HG03135 (cell line): ENCODE results near the gene C2CD3.
"Not testable (repeated sequence)": the region's sequence is repeated elsewhere in the genome, so short reads cannot be mapped to it uniquely, and the experiment has no call there.

Experiments used
- ATAC-seq: cut with Tn5 transposase; IDR thresholded peaks from one replicate; pipeline ENCODE4 v1.9.1; 2021; ENCODE audit warnings: mild to moderate bottlenecking, moderate library complexity; ENCODE audit not compliant: unreplicated experiment

Gene C2CD3

DNA sequence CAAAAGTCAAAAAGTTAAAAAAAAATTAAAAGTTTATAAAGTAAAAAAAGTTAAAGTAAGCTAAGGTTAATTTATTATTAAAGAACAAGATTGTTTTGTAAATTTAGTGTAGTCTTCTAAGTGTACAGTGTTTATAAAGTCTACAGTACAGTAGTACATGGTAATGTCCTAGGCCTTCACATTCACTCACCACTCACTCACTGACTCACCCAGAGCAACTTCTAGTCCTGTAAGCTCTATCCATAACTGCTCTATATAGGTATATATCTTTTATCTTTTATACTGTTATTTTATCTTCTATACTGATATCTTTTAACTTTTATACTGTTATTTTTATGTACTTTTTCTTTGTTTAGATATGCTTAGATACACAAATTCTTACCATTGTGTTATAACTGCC is 11.2 kb downstream of the C2CD3 start:
- ATAC-seq: no peak

DNA sequence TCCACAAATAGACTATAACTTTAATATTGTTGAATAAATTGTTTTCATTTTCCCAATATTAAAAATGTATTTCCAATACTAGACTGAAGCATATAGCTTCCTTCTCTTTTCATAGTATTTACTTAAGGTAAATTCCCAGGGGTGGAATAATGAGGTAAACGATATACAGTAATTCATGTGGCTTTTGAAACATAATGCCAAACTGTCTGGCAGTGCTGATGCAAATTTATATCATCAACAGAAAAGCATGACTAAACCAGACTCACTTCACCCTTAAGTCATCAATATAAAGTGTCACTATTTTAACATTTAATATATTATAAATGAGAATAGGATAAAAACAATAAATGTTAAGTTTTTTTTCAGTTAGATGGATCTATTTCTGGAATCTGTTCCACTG is 13.6 kb downstream of the C2CD3 start:
- ATAC-seq: no peak

- ATAC-seq: no peak
Observed at GRCh38 chr11:74154620-74155281, 16.1 kb downstream of the C2CD3 start.

GRCh38 chr11:74153224-74153623 is 17.6 kb downstream of the C2CD3 start:
- ATAC-seq: no peak

DNA sequence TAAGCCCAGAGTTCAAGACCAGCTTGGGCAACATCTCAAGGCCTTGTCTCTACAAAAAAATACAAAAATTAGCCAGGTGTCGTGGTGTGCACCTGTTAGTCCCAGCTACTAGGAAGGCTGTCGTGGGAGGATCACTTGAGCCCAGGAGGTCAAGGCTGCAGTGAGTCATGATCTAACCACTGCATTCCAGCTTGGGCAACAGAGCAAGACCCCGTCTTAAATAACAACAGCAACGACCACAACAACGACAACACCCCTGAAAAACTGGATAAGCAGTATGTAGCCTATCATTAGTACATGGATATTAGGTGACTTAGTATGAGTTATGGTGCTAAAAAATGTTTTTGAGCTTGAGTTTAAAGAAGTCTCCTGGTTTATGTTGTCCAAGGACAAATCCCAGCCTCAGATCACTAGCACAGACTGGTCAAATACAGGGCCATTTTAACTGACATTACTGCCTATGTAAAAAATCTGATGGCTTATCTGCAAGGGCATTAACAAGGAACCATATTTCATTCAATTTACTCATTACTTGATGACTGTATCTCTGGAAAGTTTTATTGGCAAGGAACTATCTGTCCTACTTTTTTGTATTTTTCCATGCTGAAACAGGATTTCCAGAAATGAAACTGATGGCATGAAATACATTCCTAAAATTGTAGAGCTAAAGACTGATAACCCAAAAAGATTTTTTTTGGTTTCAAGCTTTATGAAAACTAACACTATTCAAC is 23.4 kb downstream of the C2CD3 start:
- no peak for ATAC-seq

- no peak for ATAC-seq
Observed at GRCh38 chr11:74144592-74144991, 26.2 kb downstream of the C2CD3 start.

- ATAC-seq: no peak
Observed at GRCh38 chr11:74142624-74143023, 28.2 kb downstream of the C2CD3 start.

DNA sequence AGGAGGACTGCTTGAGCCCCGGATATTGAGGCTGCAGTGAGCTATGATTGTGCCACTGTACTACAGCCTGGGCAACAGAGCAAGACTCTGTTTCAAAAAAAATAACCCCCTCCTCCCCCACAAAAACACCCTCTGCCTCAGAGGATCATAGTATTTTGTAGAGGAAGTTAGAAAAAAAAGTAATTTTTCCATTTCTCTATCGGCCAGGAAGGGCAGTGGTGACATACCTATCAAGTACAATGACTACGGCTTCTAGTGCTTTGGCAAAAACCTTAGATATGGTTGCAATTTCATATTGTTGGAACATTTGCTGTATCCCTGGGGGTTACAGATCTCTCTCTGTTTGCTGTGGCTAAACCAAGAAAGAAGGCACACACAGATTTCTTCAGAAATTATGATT is 28.9 kb downstream of the C2CD3 start:
- ATAC-seq: no peak

GRCh38 chr11:74141241-74141695 is 29.5 kb downstream of the C2CD3 start:
- no peak for ATAC-seq

DNA sequence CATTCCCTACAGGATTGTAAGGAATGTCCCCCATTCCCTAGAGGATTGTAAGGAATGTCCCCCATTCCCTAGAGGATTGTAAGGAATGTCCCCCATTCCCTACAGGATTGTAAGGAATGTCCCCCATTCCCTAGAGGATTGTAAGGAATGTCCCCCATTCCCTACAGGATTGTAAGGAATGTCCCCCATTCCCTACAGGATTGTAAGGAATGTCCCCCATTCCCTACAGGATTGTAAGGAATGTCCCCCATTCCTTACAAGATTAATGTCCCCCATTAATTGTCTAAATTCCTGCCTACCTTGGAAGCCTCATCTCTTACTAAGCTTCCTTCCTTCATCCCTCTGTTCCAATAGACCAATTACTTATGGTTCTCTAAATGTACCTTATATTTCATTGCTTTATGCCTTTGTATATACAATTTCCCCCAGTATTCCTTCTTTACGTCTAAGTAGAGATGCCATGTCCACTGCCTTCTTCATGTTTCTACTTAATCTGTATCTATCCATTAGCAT is 30.8 kb downstream of the C2CD3 start:
- not testable (repeated sequence) for ATAC-seq

GRCh38 chr11:74139151-74139918 is 31.5 kb downstream of the C2CD3 start:
- ATAC-seq: no peak

- ATAC-seq: no peak
Observed at GRCh38 chr11:74138572-74138971, 32.2 kb downstream of the C2CD3 start.

- no peak for ATAC-seq
Observed at GRCh38 chr11:74138021-74138420, 32.8 kb downstream of the C2CD3 start.

- ATAC-seq: no peak
Observed at GRCh38 chr11:74135127-74135840, 35.5 kb downstream of the C2CD3 start.

GRCh38 chr11:74134661-74135060 is 36.1 kb downstream of the C2CD3 start:
- ATAC-seq: no peak

DNA sequence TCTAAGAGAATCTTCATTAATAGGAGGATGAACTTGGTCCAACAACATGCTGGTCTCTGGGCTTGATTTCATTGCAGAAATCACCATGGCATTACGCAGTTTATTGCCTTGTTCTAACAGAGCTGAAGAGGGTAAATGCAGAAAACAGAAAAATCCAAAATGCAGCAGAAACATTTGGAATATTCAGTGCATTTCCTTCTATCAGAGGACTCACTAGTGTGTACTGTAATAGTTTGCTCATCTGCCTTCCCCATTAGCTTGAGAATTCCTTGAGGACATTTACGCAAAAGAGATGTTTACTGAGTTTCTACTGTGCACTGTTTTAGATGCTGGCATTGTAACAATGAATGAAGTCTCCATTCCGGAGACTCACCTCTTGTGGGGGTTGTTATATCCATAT is 37.4 kb downstream of the C2CD3 start:
- no peak for ATAC-seq

- ATAC-seq: no peak
Observed at GRCh38 chr11:74132833-74133232, 38.0 kb downstream of the C2CD3 start.

GRCh38 chr11:74129121-74129520 is 41.7 kb downstream of the C2CD3 start:
- ATAC-seq: not testable (repeated sequence)

DNA sequence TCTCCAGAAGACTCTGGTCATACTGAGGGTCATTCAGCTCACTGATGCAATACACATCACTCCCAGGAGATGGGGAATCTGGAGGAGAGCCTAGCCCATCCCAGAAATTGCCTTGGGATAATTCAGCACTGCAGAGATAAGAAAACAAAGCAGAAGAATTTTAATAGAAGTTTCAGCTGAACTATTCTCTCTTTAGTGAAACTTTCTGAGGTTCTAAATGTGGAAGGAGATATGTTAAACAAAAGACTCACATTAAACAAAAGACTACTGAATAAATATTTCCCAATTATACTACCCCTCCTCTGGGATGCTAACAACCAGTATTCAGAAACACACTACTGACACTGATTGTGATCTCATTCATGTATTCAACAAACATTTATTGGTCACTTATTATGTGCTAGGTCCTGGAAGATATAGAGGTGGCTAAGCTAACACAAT is 47.8 kb downstream of the C2CD3 start:
- no peak for ATAC-seq

DNA sequence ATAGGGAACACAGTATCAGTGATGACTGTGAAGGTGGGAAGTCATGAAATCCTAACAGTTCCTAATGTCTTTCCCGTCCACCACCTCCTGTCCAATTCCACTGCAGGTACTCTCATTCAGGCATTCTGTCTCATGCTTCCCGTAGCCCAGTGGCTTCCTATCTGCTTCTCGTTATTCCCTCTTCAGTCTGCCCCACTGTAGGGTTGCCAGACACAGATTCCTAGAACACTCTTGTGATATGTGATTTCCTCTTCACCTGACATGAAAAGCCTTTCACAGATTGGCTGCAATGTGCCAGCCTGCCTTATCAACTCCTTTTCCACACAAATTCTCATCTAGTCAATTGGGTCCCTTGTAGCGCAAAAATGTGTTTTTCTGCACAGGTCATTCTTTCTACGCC is 49.0 kb downstream of the C2CD3 start:
- ATAC-seq: no peak
